ENCODE results near the gene BLMH.
"Not testable (repeated sequence)": the region's sequence is repeated elsewhere in the genome, so short reads cannot be mapped to it uniquely, and the experiment has no call there.

The BLMH gene

GRCh38 chr17:30212750-30213149 lies 79.0 kb downstream of the BLMH start:
- no peak for DNase-seq (ENCODE audit: low read depth, low spot score)

DNA sequence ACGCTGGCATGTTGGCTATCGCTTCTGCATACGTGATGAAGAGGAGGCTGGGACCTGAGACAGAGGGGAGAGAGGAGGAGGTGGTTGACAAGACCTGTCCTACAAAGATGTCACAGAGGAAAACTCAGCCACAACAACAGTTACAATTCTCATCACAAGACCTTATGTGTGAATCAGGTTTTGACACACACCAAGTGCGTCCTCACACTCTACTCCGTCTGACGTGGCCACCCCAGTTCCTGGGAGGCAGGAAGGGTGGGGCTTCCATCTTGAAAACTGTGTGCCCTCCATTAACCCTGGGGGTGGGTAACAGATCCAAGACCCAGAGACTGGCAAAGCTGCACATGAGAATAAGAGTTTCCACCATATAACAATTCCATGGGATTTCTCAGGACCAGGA lies 80.4 kb downstream of the BLMH start:
- DNase-seq (ENCODE audit: low read depth, low spot score) = no peak
- no peak overlapping the region for H3K27ac ChIP-seq

More at GRCh38 chr17:30212750-30213149, 79.0 kb downstream of the BLMH start:
- no peak overlapping the region for H3K27ac ChIP-seq

DNA sequence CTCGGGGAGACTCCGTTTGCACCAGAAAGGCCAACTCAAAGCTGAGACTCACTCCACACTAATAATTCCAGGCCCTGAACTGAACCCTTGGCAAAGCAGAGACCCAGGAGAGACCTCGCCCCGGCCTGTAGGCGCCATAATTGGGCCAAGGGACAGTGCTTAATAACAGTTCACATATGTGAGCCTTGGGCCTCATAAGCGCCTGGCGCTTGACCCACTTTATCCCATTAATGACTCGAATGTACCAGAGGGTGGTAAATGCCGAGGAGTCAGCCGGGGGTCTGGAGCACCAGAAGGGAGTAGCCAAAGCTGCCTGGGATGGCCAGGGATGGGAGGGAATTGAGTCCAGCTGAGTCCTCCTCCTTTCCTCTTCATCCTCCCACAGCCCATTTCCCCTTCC lies 80.8 kb downstream of the BLMH start:
- H3K27ac ChIP-seq = no peak overlapping the region
- no peak for DNase-seq (ENCODE audit: low read depth, low spot score)

GRCh38 chr17:30210366-30210765 lies 81.4 kb downstream of the BLMH start:
- H3K27ac ChIP-seq = no peak overlapping the region
- DNase-seq (ENCODE audit: low read depth, low spot score) = no peak

- DNase-seq (ENCODE audit: low read depth, low spot score) = no peak
Observed at GRCh38 chr17:30209930-30210329, 81.8 kb downstream of the BLMH start.

GRCh38 chr17:30208214-30208613 lies 83.5 kb downstream of the BLMH start:
- H3K27ac ChIP-seq = no peak overlapping the region
- no peak for DNase-seq (ENCODE audit: low read depth, low spot score)

More at GRCh38 chr17:30209930-30210329, 81.8 kb downstream of the BLMH start:
- no peak overlapping the region for H3K27ac ChIP-seq

GRCh38 chr17:30207655-30208054 lies 84.1 kb downstream of the BLMH start:
- no peak for DNase-seq (ENCODE audit: low read depth, low spot score)

GRCh38 chr17:30203471-30203981 lies 88.2 kb downstream of the BLMH start:
- H3K27ac ChIP-seq = no peak overlapping the region
- no peak for DNase-seq (ENCODE audit: low read depth, low spot score)

More at GRCh38 chr17:30207655-30208054, 84.1 kb downstream of the BLMH start:
- H3K27ac ChIP-seq = no peak overlapping the region

GRCh38 chr17:30200656-30201055 lies 91.1 kb downstream of the BLMH start:
- H3K27ac ChIP-seq; DNase-seq (ENCODE audit: low read depth, low spot score): not testable (repeated sequence)

- no peak for DNase-seq (ENCODE audit: low read depth, low spot score)
Observed at GRCh38 chr17:30200106-30200505, 91.6 kb downstream of the BLMH start.

DNA sequence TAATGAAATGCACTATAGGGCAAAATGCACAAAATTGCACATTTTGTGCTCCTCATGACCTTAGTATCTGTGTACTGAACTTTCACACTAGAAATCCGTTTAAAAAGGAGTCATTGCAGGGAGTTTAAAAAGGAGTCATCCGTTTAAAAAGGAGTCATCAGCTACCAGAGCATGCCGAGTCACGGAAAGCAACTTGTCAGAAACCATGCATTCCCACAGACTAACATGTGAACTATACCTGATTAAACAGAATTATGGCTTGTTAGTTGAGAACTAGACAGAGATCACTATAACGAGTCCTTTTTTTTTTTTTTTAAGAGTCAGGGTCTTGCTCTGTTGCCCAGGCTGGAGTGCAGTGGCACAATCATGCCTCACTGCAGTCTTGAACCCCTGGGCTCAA lies 92.1 kb downstream of the BLMH start:
- no peak overlapping the region for H3K27ac ChIP-seq
- no peak for DNase-seq (ENCODE audit: low read depth, low spot score)

More at GRCh38 chr17:30200106-30200505, 91.6 kb downstream of the BLMH start:
- H3K27ac ChIP-seq = no peak overlapping the region

Measured in epithelial cell of prostate (primary cell).